Epithelial cell of esophagus (primary cell): ENCODE measurements around the gene PLD3.
A peak's percentile ranks its signal among the peaks of the same experiment; 100 is the strongest.

ENCODE experiments used
- DNase-seq: peaks from one replicate; pipeline ENCODE4 v3.0.0; 2010; ENCODE audit warnings: low read depth
- H3K4me3 ChIP-seq: 2 replicates; pipeline ENCODE4 v1.5.1; 2011; ENCODE audit warnings: mild to moderate bottlenecking, low read length, control low read depth
- CTCF ChIP-seq: IDR thresholded peaks from 2 replicates; pipeline ENCODE4 v1.5.1; 2011; ENCODE audit warnings: low read depth, mild to moderate bottlenecking, low read length, control low read depth, inconsistent platforms; ENCODE audit not compliant: insufficient read depth; ENCODE audit errors: missing control alignments

Gene PLD3

GRCh38 chr19:40413291-40413845, 64.9 kb downstream of the PLD3 start, which contains the start of gene PRX:
Gene PRX (minus strand): TSS chr19:40413378. CDS start chr19:40407932, 5,446 bp downstream.
- TF ChIP-seq CTCF = no peak
- no peak within 1 kb of the TSS for H3K4me3 ChIP-seq
- no peak for DNase-seq

- no peak overlapping the region for H3K4me3 ChIP-seq
- no peak for DNase-seq
- TF ChIP-seq CTCF = no peak
Measured at GRCh38 chr19:40414542-40415535, 66.3 kb downstream of the PLD3 start.

- no peak for TF ChIP-seq CTCF
- DNase-seq = no peak
- H3K4me3 ChIP-seq = no peak overlapping the region
Measured at GRCh38 chr19:40415768-40416167, 67.3 kb downstream of the PLD3 start.

- peak; percentile 36 for DNase-seq
- H3K4me3 ChIP-seq = no peak overlapping the region
- TF ChIP-seq CTCF = no peak
Measured at GRCh38 chr19:40416918-40417642, 68.6 kb downstream of the PLD3 start.

- no peak overlapping the region for H3K4me3 ChIP-seq
- TF ChIP-seq CTCF = no peak
- no peak for DNase-seq
Measured at GRCh38 chr19:40417643-40417981, 69.1 kb downstream of the PLD3 start.

GRCh38 chr19:40418040-40418439, 69.5 kb downstream of the PLD3 start:
- no peak overlapping the region for H3K4me3 ChIP-seq
- no peak for TF ChIP-seq CTCF
- DNase-seq = no peak
